ENCODE results near the gene PLAC8.
"Not testable (repeated sequence)": the region's sequence is repeated elsewhere in the genome, so short reads cannot be mapped to it uniquely, and the experiment has no call there.

DNA sequence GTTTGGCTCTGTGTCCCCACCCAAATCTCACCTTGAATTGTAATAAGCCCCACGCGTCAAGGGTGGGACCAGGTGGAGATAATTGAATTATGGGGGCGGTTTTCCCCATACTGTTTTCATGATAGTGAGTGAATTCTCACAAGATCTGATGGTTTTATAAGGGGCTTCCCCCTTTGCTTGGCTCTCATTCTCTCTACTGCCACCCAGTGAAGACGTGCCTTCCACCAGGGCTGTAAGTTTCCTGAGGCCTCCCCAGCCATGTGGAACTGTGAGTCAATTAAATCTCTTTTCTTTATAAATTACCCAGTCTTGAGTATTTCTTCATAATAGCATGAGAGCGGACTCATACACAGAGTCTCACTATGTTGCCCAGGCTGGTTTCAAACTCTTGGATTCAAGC, 31.2 kb upstream of the PLAC8 start:
- TF ChIP-seq POLR2A (IDR thresholded peaks at IDR 0.05; ENCODE audit: extremely low read depth, insufficient read length) = not testable (repeated sequence)
- TF ChIP-seq, protein P1, sequence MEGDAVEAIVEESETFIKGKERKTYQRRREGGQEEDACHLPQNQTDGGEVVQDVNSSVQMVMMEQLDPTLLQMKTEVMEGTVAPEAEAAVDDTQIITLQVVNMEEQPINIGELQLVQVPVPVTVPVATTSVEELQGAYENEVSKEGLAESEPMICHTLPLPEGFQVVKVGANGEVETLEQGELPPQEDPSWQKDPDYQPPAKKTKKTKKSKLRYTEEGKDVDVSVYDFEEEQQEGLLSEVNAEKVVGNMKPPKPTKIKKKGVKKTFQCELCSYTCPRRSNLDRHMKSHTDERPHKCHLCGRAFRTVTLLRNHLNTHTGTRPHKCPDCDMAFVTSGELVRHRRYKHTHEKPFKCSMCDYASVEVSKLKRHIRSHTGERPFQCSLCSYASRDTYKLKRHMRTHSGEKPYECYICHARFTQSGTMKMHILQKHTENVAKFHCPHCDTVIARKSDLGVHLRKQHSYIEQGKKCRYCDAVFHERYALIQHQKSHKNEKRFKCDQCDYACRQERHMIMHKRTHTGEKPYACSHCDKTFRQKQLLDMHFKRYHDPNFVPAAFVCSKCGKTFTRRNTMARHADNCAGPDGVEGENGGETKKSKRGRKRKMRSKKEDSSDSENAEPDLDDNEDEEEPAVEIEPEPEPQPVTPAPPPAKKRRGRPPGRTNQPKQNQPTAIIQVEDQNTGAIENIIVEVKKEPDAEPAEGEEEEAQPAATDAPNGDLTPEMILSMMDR (IDR thresholded peaks at IDR 0.05; ENCODE audit: low read depth, low read length) = not testable (repeated sequence)

Measured in NB4 (cell line).